ENCODE results near the gene TMEM63C. TPM values are rescaled to one million over a fixed set of nuclear protein-coding genes. Genes with fewer than 3 reads are reported as not detected.

The TMEM63C gene
- total RNA-seq, 1 donor from 2014 or later, result 4.6 TPM

- no peaks in the 10 kb centered on the region for H3K9me3 Mint-ChIP-seq
- H3K27ac Mint-ChIP-seq, result no peak overlapping the region
- no peak for DNase-seq (ENCODE audit: extremely low spot score, unreplicated experiment)
- no peak overlapping the region for H3K4me3 Mint-ChIP-seq
- peaks cover 21% of the 10 kb centered on the region for H3K4me1 Mint-ChIP-seq (ENCODE audit: unreplicated experiment)
- TF ChIP-seq CTCF (conservative IDR thresholded peaks at IDR 0.05), result no peak
- H3K27me3 Mint-ChIP-seq, result no peaks in the 10 kb centered on the region
- peaks cover 15% of the 10 kb centered on the region for H3K36me3 Mint-ChIP-seq
Observed at GRCh38 chr14:77305696-77306095, 124.1 kb downstream of the TMEM63C start.

GRCh38 chr14:77306416-77306815, 124.8 kb downstream of the TMEM63C start:
- DNase-seq (ENCODE audit: extremely low spot score, unreplicated experiment), result no peak
- no peak for TF ChIP-seq CTCF (conservative IDR thresholded peaks at IDR 0.05)
- Mint-ChIP-seq H3K27ac (no peak overlapping the region), H3K4me3 (peak overlapping the region; percentile 46), H3K4me1 (ENCODE audit: unreplicated experiment) (peaks cover 21% of the 10 kb centered on the region), H3K27me3 (no peaks in the 10 kb centered on the region), H3K9me3 (no peaks in the 10 kb centered on the region), H3K36me3 (peaks cover 19% of the 10 kb centered on the region)

- Mint-ChIP-seq H3K4me3 (peak overlapping the region; percentile 46), H3K4me1 (ENCODE audit: unreplicated experiment) (peaks cover 21% of the 10 kb centered on the region), H3K27me3 (no peaks in the 10 kb centered on the region), H3K9me3 (no peaks in the 10 kb centered on the region), H3K27ac (peak overlapping the region; percentile 23), H3K36me3 (peaks cover 22% of the 10 kb centered on the region)
- TF ChIP-seq CTCF (conservative IDR thresholded peaks at IDR 0.05), result no peak
- no peak for DNase-seq (ENCODE audit: extremely low spot score, unreplicated experiment)
Observed at GRCh38 chr14:77306851-77307496, 125.4 kb downstream of the TMEM63C start.

Small RNAs within 50 kb of the gene (microRNA-seq; reads per million reads assigned to microRNA genes)
- not detected for gene MIR1260A

Other genes starting within 250 kb of the TMEM63C start
- gene IRF2BPL, start 153.1 kb upstream of the TMEM63C start, total RNA-seq (ENCODE audit: low replicate concordance), result 59.7 and 116 TPM in 2 replicates
- 27.2 and 34.0 TPM in 2 replicates for gene CIPC, start 83.5 kb upstream of the TMEM63C start, total RNA-seq (ENCODE audit: low replicate concordance)
- 0.24 TPM in 1 of 2 replicates, not detected in the other for gene ZDHHC22, start 40.0 kb upstream of the TMEM63C start, total RNA-seq (ENCODE audit: low replicate concordance)
- not detected in 2 replicates for gene NGB, start 89.4 kb downstream of the TMEM63C start, total RNA-seq (ENCODE audit: low replicate concordance)
- 45.4 and 51.5 TPM in 2 replicates for gene POMT2, start 139.1 kb downstream of the TMEM63C start, total RNA-seq (ENCODE audit: low replicate concordance)
- 16.0 and 18.9 TPM in 2 replicates for gene GSTZ1, start 139.2 kb downstream of the TMEM63C start, total RNA-seq (ENCODE audit: low replicate concordance)
- gene TMED8, start 195.3 kb downstream of the TMEM63C start, total RNA-seq (ENCODE audit: low replicate concordance), result 17.4 and 17.5 TPM in 2 replicates
- gene SAMD15, start 195.6 kb downstream of the TMEM63C start, total RNA-seq (ENCODE audit: low replicate concordance), result 4.0 and 9.7 TPM in 2 replicates
- gene NOXRED1, start 241.7 kb downstream of the TMEM63C start, total RNA-seq (ENCODE audit: low replicate concordance), result 0.46 and 0.57 TPM in 2 replicates

Measured in type B pancreatic cell (in vitro differentiated cells).